ENCODE measurements around the gene LGR6. TPM values are rescaled to one million over a fixed set of nuclear protein-coding genes. Genes with fewer than 3 reads are reported as not detected.
A peak's percentile ranks its signal among the peaks of the same experiment; 100 is the strongest.

The LGR6 gene
- total RNA-seq, 1 donor from 2014 or later, result 1.8 TPM

- DNase-seq (ENCODE audit: low spot score), result no peak
- H3K27ac Mint-ChIP-seq (ENCODE audit: unreplicated experiment), result no peak overlapping the region
- peaks cover 23% of the 10 kb centered on the region for H3K4me1 Mint-ChIP-seq (ENCODE audit: low read depth)
- H3K36me3 Mint-ChIP-seq (ENCODE audit: low read depth), result no peaks in the 10 kb centered on the region
- TF ChIP-seq CTCF (IDR thresholded peaks at IDR 0.05), result no peak
- H3K27me3 Mint-ChIP-seq (ENCODE audit: low read depth), result peaks cover 23% of the 10 kb centered on the region
- H3K9me3 Mint-ChIP-seq (ENCODE audit: low read depth), result no peaks in the 10 kb centered on the region
- no peak overlapping the region for H3K4me3 Mint-ChIP-seq (ENCODE audit: unreplicated experiment)
Measured at GRCh38 chr1:202210969-202211368, 17.4 kb downstream of the LGR6 start.

GRCh38 chr1:202212787-202213186, 19.2 kb downstream of the LGR6 start:
- H3K27ac Mint-ChIP-seq (ENCODE audit: unreplicated experiment), result no peak overlapping the region

DNA sequence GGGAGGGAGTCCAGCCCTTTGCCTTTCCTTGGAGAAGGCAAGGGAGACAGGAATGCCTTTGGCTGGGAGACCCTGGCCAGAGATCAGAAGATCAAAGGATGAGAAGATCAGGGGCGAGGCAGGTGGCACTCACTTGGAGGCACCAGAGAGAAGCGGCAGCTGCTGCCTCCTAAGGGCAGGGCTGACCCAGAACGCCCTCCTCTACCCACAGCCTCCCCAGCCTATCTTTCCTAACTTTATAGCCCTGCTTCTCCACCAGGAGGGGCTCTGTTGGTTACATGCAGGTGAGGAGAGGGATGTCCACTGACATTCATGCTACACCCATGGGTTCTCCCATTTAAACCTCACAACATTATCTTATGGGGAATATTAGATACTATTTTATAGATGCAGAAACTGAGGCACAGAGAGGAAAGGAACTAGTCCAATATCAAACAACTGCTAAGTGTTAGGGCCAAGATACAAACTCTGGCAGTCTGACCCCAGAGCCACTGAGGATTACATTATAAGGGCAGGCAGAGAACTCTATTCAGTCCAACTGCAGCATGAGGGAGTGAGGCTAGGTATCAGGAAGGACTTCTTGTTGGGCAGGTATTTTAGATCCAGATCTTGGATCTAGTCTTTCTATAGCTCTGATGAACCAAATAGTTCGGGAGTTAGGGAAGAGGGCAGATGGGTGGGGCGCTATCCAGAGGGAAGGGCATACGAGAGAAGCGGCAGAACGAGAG, 19.9 kb downstream of the LGR6 start:
- Mint-ChIP-seq H3K9me3 (ENCODE audit: low read depth) (no peaks in the 10 kb centered on the region), H3K36me3 (ENCODE audit: low read depth) (no peaks in the 10 kb centered on the region), H3K4me3 (ENCODE audit: unreplicated experiment) (peak overlapping the region; percentile 57), H3K27me3 (ENCODE audit: low read depth) (peaks cover 25% of the 10 kb centered on the region), H3K27ac (ENCODE audit: unreplicated experiment) (no peak overlapping the region), H3K4me1 (ENCODE audit: low read depth) (peaks cover 26% of the 10 kb centered on the region)
- TF ChIP-seq CTCF (IDR thresholded peaks at IDR 0.05), result peak; percentile 68
- no peak for DNase-seq (ENCODE audit: low spot score)

More at GRCh38 chr1:202212787-202213186, 19.2 kb downstream of the LGR6 start:
- H3K4me3 Mint-ChIP-seq (ENCODE audit: unreplicated experiment), result no peak overlapping the region
- H3K36me3 Mint-ChIP-seq (ENCODE audit: low read depth), result no peaks in the 10 kb centered on the region
- peaks cover 25% of the 10 kb centered on the region for H3K27me3 Mint-ChIP-seq (ENCODE audit: low read depth)
- peaks cover 27% of the 10 kb centered on the region for H3K4me1 Mint-ChIP-seq (ENCODE audit: low read depth)
- TF ChIP-seq CTCF (IDR thresholded peaks at IDR 0.05), result no peak
- no peaks in the 10 kb centered on the region for H3K9me3 Mint-ChIP-seq (ENCODE audit: low read depth)
- no peak for DNase-seq (ENCODE audit: low spot score)

GRCh38 chr1:202214089-202214843, 20.7 kb downstream of the LGR6 start:
- DNase-seq (ENCODE audit: low spot score), result no peak
- Mint-ChIP-seq H3K4me1 (ENCODE audit: low read depth) (peaks cover 29% of the 10 kb centered on the region), H3K36me3 (ENCODE audit: low read depth) (no peaks in the 10 kb centered on the region), H3K4me3 (ENCODE audit: unreplicated experiment) (peak overlapping the region; percentile 57), H3K27me3 (ENCODE audit: low read depth) (peaks cover 25% of the 10 kb centered on the region), H3K27ac (ENCODE audit: unreplicated experiment) (no peak overlapping the region), H3K9me3 (ENCODE audit: low read depth) (no peaks in the 10 kb centered on the region)
- TF ChIP-seq CTCF (IDR thresholded peaks at IDR 0.05), result no peak

GRCh38 chr1:202215472-202216130, 22.0 kb downstream of the LGR6 start:
- no peak overlapping the region for H3K4me3 Mint-ChIP-seq (ENCODE audit: unreplicated experiment)

More at GRCh38 chr1:202215472-202216130, 22.0 kb downstream of the LGR6 start:
- no peak for TF ChIP-seq CTCF (IDR thresholded peaks at IDR 0.05)
- DNase-seq (ENCODE audit: low spot score), result no peak
- H3K27ac Mint-ChIP-seq (ENCODE audit: unreplicated experiment), result no peak overlapping the region
- H3K4me1 Mint-ChIP-seq (ENCODE audit: low read depth), result peaks cover 29% of the 10 kb centered on the region
- no peaks in the 10 kb centered on the region for H3K9me3 Mint-ChIP-seq (ENCODE audit: low read depth)
- no peaks in the 10 kb centered on the region for H3K36me3 Mint-ChIP-seq (ENCODE audit: low read depth)
- H3K27me3 Mint-ChIP-seq (ENCODE audit: low read depth), result peaks cover 25% of the 10 kb centered on the region
